Ovary (tissue), 9 donors: ENCODE results near the gene PLXNA4. TPM values are rescaled to one million over a fixed set of nuclear protein-coding genes. Genes with fewer than 3 reads are reported as not detected.
A peak's percentile ranks its signal among the peaks of the same experiment; 100 is the strongest.

ENCODE experiments used
- DNase-seq, 5 donors: peaks; one replicate each; pipeline ENCODE4 v3.0.0-alpha.2; 2019 to 2020
- H3K27ac ChIP-seq, 2 donors: fragments of 200-600 bp; one replicate each; pipeline versions ENCODE4 v1.5.1 to v1.8.0; 2019 to 2022
- H3K27me3 ChIP-seq: fragments of 200-600 bp; one replicate; pipeline ENCODE4 v1.8.0; 2022
- H3K36me3 ChIP-seq: fragments of 200-600 bp; sonication (generic); one replicate; pipeline ENCODE4 v1.5.1; 2019
- H3K4me1 ChIP-seq: one replicate; pipeline ENCODE4 v1.8.1; 2013; ENCODE audit warnings: mild to moderate bottlenecking, moderate library complexity; ENCODE audit not compliant: insufficient read depth
- H3K4me3 ChIP-seq: fragments of 200-600 bp; sonication (generic); one replicate; pipeline ENCODE4 v1.5.1; 2017
- H3K9me3 ChIP-seq, 2 donors: fragments of 200-600 bp in 1 of 2; sonication (generic) in 1 of 2; one replicate each; pipeline versions ENCODE4 v1.5.1 to v1.8.1; 2013 to 2019; ENCODE audit warnings: mild to moderate bottlenecking in 1 of 2, moderate library complexity in 1 of 2
- EP300 ChIP-seq: sonication (generic); formaldehyde crosslinking; IDR thresholded peaks from one replicate; pipeline ENCODE4 v1.6.1; 2017; ENCODE audit warnings: antibody characterized with exemption
- POLR2A ChIP-seq: fragments of 450-650 bp; IDR thresholded peaks from one replicate; pipeline ENCODE4 v1.6.1; 2017; ENCODE audit warnings: antibody characterized with exemption, mild to moderate bottlenecking, moderate library complexity
- WGBS, 3 donors: extraction: QIAGEN DNeasy Blood & Tissue Kit in 1 of 3; methylation state at CpG; one replicate each; pipeline versions ENCODE4 v1.1.5 to v1.1.7; 2013 to 2017; 5-methylcytosine and 5-hydroxymethylcytosine counted together
- intact Hi-C, 4 donors: fragments of 100-400 bp; cut with DNase I; formaldehyde crosslinking; loops; one replicate each; pipeline versions ENCODE4 v1.11.0 to v1.15.1; 2022 to 2023
- polyA plus RNA-seq, 2 donors: library from polyadenylated mRNA; stranded (reverse); fragments of 200-250 nt in 1 of 2; fragments of 350-450 nt in 1 of 2; fragmentation: Illumina TruSeq in 1 of 2; extraction: RNeasy Lipid Tissue Mini Kit (QIAGEN cat#74804) in 1 of 2; gene quantifications; one replicate each; pipeline ENCODE4 v1.2.3, GENCODE V29; 2013 to 2014
- total RNA-seq, 7 donors: library from RNA; depleted of rRNA in 2 of 7; stranded (reverse); fragments of >200 nt in 2 of 7; fragmentation: NEBNext Ultra II Directional in 3 of 7; extraction: Animal tissue kit (Norgen Biotek cat#: 25700) in 3 of 7; gene quantifications; one replicate each; pipeline versions ENCODE4 v1.1.0 to v1.2.4, GENCODE V29; 2016 to 2023
- TF ChIP-seq, protein P1 (sequence below), 3 donors: fragments of 450-650 bp in 2 of 3; fragments of 200-600 bp in 1 of 3; IDR thresholded peaks; one replicate each; pipeline versions ENCODE4 v1.5.1 to v1.8.0; 2016 to 2022; ENCODE audit warnings: antibody characterized with exemption in 3 of 3, mild to moderate bottlenecking in 1 of 3
- donor health status: DM: no; HTN: no; CAD: no; lungs with moderate emphysema.
- donor health status: DM: no; HTN: no; CAD: no.
- donor health status: Bipolar disorder and iron deficiency.
- donor health status: DM: yes; HTN: yes; CAD: no.
- donor health status: DM: no; HTN: no; CAD: no.
- donor health status: DM: yes; HTN: yes; CAD: no.

The PLXNA4 gene
- total and polyA plus RNA-seq, 9 donors, result 5.1 to 39.9 (median 11.4) TPM

DNA sequence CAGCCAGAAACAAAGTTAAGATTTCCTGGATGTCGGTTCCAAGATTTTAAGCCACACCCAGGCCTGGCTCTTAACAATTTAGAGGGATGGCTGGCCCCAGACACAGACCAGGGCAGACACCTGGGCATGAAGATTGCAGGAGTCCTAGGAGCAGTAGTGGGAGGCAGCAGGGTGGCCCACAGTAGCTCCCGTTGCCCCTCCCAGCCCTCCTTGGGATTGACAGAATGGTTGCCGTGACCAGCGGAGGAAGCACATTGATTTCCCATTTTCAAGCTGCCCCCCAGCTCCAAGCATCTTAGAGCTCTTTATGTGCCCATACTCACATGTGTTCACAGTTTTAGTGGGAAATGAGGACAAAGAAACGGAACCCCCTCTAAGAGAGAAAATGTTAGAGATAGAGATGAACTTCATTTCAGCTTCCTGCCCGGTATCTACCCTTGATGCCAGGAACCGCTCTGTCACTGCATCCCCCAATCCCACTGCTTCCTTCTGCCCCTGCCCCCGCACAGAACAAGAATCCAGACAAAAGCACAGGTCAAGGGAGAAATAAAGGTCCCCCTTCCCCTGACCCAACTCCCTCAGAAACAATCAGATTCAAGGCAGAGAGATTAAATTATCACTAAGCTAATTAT, 101.1 kb downstream of the PLXNA4 start:
- Histone ChIP-seq H3K27ac (no peak overlapping the region), H3K4me3 (no peak overlapping the region), H3K27me3 (no peaks in the 10 kb centered on the region), H3K36me3 (no peaks in the 10 kb centered on the region), H3K9me3 (no peaks in the 10 kb centered on the region), H3K4me1 (peaks cover 14% of the 10 kb centered on the region)
- intact Hi-C loops, result no loop called here
- 45 to 75% (median 55%) methylated on average over 8 of the region's 8 CpGs for WGBS, 3 donors
- DNase-seq, result no peak
- TF ChIP-seq EP300 (no peak), POLR2A (no peak)
- TF ChIP-seq, protein P1, sequence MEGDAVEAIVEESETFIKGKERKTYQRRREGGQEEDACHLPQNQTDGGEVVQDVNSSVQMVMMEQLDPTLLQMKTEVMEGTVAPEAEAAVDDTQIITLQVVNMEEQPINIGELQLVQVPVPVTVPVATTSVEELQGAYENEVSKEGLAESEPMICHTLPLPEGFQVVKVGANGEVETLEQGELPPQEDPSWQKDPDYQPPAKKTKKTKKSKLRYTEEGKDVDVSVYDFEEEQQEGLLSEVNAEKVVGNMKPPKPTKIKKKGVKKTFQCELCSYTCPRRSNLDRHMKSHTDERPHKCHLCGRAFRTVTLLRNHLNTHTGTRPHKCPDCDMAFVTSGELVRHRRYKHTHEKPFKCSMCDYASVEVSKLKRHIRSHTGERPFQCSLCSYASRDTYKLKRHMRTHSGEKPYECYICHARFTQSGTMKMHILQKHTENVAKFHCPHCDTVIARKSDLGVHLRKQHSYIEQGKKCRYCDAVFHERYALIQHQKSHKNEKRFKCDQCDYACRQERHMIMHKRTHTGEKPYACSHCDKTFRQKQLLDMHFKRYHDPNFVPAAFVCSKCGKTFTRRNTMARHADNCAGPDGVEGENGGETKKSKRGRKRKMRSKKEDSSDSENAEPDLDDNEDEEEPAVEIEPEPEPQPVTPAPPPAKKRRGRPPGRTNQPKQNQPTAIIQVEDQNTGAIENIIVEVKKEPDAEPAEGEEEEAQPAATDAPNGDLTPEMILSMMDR (IDR thresholded peaks at IDR 0.05), result no peak

DNA sequence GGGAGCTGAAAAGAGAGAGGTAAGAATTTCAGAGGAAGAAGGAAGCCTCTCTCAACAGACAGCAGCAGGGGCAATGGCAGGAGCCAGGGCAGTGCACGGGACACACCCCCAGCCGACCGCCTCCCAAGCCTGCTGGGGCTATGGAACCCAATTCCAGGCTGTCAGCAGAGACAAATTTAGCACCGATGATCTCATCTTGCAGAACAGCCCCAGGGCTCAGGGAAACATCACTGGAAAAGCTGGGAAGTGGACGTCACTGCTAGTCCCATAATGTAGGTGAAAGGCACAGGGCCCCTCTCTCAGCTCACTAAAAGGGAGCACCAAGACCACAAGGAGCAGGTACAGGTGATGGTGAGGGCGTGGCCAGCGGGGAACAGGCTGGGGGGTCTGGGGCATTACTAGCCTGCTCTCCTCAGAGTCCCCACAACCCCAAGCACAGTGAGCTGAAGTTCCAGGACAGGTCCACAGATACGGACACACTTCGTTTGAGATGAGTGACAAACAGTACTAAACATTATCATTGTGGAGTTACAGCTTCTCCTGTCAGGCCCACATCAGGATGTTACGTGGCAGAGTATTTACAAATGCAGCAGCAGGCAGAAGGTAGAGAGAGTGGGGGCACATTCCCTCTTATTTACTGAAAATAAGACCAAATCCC, 103.7 kb downstream of the PLXNA4 start:
- H3K27me3 ChIP-seq, result no peaks in the 10 kb centered on the region
- H3K4me1 ChIP-seq, result peaks cover 14% of the 10 kb centered on the region
- TF ChIP-seq, protein P1 (IDR thresholded peaks at IDR 0.05), result no peak
- TF ChIP-seq POLR2A (no peak), EP300 (no peak)
- peak overlapping the region in 1 of 2 donors; percentile 11 for H3K27ac ChIP-seq
- no peak overlapping the region for H3K4me3 ChIP-seq
- no peaks in the 10 kb centered on the region for H3K36me3 ChIP-seq
- intact Hi-C loops, result no loop called here
- DNase-seq, result peak; percentile 56 to 71 (median 57)
- 51 to 53% (median 52%) methylated on average over 10 of the region's 10 CpGs for WGBS, 3 donors
- no peaks in the 10 kb centered on the region for H3K9me3 ChIP-seq

DNA sequence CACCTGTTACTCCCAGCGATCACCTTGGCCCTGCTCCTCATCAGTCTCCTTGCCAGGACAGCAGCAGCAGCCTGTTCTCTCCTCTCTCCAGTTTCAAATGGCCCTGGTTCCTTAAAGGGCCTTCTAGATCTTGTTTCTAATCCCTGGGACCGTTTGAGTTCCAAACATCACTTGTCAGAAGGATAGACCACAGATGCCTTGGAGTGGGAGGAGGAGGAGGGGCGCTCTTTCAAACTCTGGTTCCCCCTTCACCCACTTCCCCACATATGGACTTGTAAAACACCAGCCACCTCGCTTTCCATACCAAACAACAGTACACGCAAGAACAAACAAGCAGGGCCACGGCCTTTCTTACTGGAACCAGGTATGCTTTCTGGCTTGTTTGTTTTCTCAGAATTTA, 104.8 kb downstream of the PLXNA4 start:
- no peaks in the 10 kb centered on the region for H3K36me3 ChIP-seq
- no peak for TF ChIP-seq POLR2A
- TF ChIP-seq EP300, result no peak
- TF ChIP-seq, protein P1 (IDR thresholded peaks at IDR 0.05), result no peak
- no peak for DNase-seq
- 77 to 82% (median 79%) methylated on average over 6 of the region's 6 CpGs for WGBS, 3 donors
- intact Hi-C loops, result no loop called here
- no peaks in the 10 kb centered on the region for H3K9me3 ChIP-seq
- H3K4me3 ChIP-seq, result no peak overlapping the region
- H3K4me1 ChIP-seq, result peaks cover 14% of the 10 kb centered on the region
- no peaks in the 10 kb centered on the region for H3K27me3 ChIP-seq
- H3K27ac ChIP-seq, result no peak overlapping the region

DNA sequence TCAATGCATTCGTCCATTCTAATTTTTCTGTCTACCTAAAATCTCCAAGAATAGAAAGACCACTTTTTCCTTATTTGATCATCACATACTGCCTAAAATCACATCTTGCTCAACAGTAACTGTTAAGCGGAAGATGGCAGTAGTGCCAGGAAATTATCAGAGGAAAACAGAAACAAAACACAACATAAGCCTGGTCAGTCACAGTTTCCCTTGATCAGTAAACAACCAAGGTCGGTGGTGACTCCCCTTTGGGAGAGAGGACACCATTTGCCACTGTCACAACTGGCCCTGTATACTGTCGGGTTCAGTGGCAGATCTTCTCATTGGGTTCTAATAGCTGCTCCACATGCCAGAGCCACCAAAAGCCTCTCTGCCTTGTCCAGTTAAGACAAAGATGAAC, 106.6 kb downstream of the PLXNA4 start:
- Histone ChIP-seq H3K36me3 (no peaks in the 10 kb centered on the region), H3K4me1 (peaks cover 12% of the 10 kb centered on the region), H3K27me3 (no peaks in the 10 kb centered on the region), H3K27ac (no peak overlapping the region), H3K9me3 (no peaks in the 10 kb centered on the region), H3K4me3 (no peak overlapping the region)
- DNase-seq, result no peak
- TF ChIP-seq POLR2A, result no peak
- TF ChIP-seq, protein P1 (IDR thresholded peaks at IDR 0.05), result no peak
- no peak for TF ChIP-seq EP300
- intact Hi-C loops, result no loop called here
- WGBS, 3 donors, result 62 to 87% (median 74%) methylated on average over 4 of the region's 4 CpGs
